Kidney epithelial cell (primary cell): ENCODE results near the gene CLBA1. TPM values are rescaled to one million over a fixed set of nuclear protein-coding genes. Genes with fewer than 3 reads are reported as not detected.

Source experiments
- DNase-seq: peaks from one replicate; pipeline ENCODE4 v3.0.0-alpha.2; 2010; ENCODE audit warnings: low read depth
- H3K27me3 ChIP-seq: 2 replicates; pipeline ENCODE4 v1.6.0; 2011; ENCODE audit warnings: low read length; ENCODE audit not compliant: control insufficient read depth, insufficient read depth
- H3K36me3 ChIP-seq: 2 replicates; pipeline ENCODE4 v1.5.1; 2011; ENCODE audit warnings: low read length; ENCODE audit not compliant: control insufficient read depth, insufficient read depth
- H3K4me3 ChIP-seq: 2 replicates; pipeline ENCODE4 v1.5.1; 2011; ENCODE audit warnings: low read depth, mild to moderate bottlenecking, control low read depth, low read length
- total RNA-seq: library from RNA; depleted of rRNA; stranded (reverse); fragments of >200 nt; gene quantifications from 2 replicates; pipeline ENCODE4 v1.2.3, GENCODE V29; 2015
- TF ChIP-seq, protein P1 (sequence below): IDR thresholded peaks from 2 replicates; pipeline ENCODE4 v1.5.1; 2011; ENCODE audit warnings: mild to moderate bottlenecking, moderate library complexity, low read length, control low read depth, inconsistent platforms; ENCODE audit not compliant: insufficient read depth, poor library complexity, severe bottlenecking

Gene CLBA1
- total RNA-seq, 1 donor from 2014 or later = 12.6 TPM

DNA sequence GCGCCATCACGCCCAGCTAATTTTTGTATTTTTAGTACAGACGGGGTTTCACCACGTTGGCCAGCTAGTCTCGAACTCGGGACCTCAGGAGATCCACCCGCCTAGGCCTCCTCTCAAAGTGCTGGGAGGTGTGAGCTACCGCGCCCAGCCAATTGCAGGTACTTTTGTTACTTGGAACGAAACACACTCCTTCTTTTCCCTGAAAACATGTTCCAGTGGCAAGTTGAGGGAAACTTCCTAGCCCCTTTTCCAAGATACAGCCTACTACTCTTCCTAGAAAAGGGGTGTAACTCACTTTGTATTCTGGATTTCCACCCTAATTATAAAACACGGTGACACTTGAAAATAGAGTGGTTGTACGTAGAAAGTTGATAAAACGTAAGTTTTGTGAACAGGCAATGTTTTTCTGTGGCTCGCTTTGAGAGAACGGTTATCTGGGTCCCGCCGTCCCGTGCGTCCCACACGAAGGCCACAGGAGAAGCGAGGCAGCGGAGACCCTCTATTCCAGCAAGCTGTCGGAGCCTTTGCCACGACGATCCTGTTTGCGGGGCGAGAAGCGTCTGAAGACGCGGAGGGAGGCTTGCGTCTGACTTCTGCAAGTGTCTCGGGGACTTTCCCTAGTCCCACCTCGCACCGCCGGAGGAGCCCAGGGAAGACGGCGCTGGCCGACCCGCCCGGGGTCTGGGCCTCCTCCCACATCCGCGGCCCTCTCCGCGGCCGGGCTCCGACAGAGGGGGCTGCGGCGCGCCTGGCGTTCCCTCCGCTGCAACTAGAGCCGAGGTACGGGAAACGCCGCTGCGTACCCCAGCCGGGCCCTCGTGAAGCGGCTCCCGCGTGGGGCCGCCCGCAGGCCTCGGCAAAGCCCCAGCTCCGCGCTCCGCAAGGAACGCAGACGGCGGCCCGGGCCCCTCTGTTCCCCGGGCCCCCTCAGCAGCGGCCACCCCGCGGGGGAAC lies 34.5 kb downstream of the CLBA1 start:
- TF ChIP-seq, protein P1, sequence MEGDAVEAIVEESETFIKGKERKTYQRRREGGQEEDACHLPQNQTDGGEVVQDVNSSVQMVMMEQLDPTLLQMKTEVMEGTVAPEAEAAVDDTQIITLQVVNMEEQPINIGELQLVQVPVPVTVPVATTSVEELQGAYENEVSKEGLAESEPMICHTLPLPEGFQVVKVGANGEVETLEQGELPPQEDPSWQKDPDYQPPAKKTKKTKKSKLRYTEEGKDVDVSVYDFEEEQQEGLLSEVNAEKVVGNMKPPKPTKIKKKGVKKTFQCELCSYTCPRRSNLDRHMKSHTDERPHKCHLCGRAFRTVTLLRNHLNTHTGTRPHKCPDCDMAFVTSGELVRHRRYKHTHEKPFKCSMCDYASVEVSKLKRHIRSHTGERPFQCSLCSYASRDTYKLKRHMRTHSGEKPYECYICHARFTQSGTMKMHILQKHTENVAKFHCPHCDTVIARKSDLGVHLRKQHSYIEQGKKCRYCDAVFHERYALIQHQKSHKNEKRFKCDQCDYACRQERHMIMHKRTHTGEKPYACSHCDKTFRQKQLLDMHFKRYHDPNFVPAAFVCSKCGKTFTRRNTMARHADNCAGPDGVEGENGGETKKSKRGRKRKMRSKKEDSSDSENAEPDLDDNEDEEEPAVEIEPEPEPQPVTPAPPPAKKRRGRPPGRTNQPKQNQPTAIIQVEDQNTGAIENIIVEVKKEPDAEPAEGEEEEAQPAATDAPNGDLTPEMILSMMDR = no peak
- no peaks in the 10 kb centered on the region for H3K36me3 ChIP-seq
- peak overlapping the region; percentile 58 for H3K4me3 ChIP-seq
- DNase-seq = no peak
- no peaks in the 10 kb centered on the region for H3K27me3 ChIP-seq

DNA sequence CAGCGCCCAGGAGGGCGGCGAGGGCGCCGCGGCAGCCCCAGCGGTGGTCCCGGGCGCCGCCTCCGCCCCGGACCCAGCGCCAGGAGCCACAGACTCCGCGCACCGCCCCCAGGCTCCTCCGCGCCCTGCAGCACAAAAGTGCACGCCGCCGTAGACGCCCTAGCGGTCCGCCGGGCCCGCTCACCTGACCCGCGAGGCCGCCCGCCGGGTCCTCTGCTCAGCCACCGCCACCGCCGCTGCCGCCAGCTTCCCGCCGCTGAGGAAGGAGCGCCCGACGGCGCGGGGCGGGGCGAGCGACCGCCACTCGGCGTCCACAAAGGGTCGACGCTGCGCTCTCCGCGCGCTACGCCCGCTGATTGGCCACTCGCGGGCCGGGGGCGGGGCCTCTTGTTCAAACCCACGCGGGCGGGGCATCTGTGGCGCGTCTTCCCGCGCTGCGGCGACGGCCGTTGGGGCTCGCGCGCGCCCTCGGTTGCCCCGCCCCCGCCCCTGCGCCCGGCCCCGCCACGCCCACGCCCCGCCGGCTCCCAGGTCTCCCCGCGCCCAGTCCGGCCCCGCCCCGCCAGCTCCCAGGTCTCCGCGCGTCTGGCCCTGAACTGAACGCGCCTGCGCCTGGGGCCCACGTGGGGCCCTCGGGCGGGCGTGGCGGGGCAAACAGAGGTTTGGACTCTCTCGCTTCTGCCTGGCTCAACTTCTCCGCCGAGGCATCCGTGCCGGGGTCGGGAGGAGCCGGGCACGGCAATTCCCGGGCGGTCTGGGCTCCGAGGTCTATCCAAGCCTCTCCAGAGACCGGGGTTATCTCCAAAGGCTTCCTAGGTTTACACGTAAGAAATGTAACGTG lies 35.4 kb downstream of the CLBA1 start, which contains the start of gene CDCA4:
CDCA4 (minus strand) TSS at position 269 of the 841 bp plus-strand sequence. CDS start 9,154 bp downstream, outside the sequence.
- Histone ChIP-seq H3K27me3 (no peaks in the 10 kb centered on the region), H3K4me3 (peak within 1 kb of the TSS; percentile 58), H3K36me3 (no peaks in the 10 kb centered on the region)
- TF ChIP-seq, protein P1 = no peak
- peak; percentile 60 for DNase-seq

DNA sequence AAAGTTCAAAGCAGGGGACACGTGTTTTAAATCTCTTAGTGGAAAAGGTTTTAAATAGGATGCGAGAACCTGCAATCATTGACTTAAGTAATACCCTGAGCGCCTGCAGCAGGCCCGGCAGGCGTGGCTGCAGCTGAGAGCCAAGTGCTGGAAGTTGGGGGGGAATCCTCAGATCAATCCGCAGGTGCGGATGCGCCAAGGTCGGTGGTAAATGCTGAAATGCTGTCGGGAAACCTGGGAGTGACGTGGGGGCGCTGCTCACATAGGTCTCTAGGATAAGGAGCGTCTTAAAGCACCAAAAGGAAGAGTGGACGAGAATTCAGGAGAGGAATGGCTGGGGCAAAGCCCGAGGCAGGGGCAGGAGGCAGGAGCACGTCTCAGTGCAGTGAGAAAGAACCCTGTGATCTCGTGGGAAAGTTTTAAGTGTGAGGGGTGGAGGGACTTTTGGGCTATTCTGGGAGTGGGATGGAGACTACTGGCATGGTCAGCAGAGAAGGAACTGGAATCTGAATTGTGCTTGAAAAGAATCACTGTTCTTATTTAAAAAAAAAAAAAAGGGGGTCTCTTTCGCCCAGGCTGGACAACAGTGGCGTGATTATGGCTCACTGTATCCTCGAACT lies 36.2 kb downstream of the CLBA1 start:
- TF ChIP-seq, protein P1 = no peak
- DNase-seq = no peak
- Histone ChIP-seq H3K36me3 (no peaks in the 10 kb centered on the region), H3K27me3 (no peaks in the 10 kb centered on the region), H3K4me3 (peak overlapping the region; percentile 47)

- no peak for DNase-seq
- H3K4me3 ChIP-seq = peak overlapping the region; percentile 47
- no peaks in the 10 kb centered on the region for H3K27me3 ChIP-seq
- TF ChIP-seq, protein P1 = no peak
- no peaks in the 10 kb centered on the region for H3K36me3 ChIP-seq
These were observed 36.7 kb downstream of the CLBA1 start for GRCh38 chr14:105022276-105022670.

- H3K36me3 ChIP-seq = no peaks in the 10 kb centered on the region
- TF ChIP-seq, protein P1 = no peak
- no peaks in the 10 kb centered on the region for H3K27me3 ChIP-seq
- H3K4me3 ChIP-seq = no peak overlapping the region
- DNase-seq = no peak
These were observed 37.6 kb downstream of the CLBA1 start for GRCh38 chr14:105023144-105023543.
